Measurements from ENCODE around the gene MAN1B1. TPM values are rescaled to one million over a fixed set of nuclear protein-coding genes. Genes with fewer than 3 reads are reported as not detected.

MAN1B1 gene
- total RNA-seq, 3 donors from 2014 or later (not counting 1 experiment from before 2014, with no cell fraction given), result 75.1 to 99.4 (median 80.4) TPM

- TF ChIP-seq, protein P1, sequence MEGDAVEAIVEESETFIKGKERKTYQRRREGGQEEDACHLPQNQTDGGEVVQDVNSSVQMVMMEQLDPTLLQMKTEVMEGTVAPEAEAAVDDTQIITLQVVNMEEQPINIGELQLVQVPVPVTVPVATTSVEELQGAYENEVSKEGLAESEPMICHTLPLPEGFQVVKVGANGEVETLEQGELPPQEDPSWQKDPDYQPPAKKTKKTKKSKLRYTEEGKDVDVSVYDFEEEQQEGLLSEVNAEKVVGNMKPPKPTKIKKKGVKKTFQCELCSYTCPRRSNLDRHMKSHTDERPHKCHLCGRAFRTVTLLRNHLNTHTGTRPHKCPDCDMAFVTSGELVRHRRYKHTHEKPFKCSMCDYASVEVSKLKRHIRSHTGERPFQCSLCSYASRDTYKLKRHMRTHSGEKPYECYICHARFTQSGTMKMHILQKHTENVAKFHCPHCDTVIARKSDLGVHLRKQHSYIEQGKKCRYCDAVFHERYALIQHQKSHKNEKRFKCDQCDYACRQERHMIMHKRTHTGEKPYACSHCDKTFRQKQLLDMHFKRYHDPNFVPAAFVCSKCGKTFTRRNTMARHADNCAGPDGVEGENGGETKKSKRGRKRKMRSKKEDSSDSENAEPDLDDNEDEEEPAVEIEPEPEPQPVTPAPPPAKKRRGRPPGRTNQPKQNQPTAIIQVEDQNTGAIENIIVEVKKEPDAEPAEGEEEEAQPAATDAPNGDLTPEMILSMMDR (IDR thresholded peaks at IDR 0.05), result no peak
- Mint-ChIP-seq H3K9me3 (no peaks in the 10 kb centered on the region), H3K27me3 (ENCODE audit: low read depth in 2 of 2) (no peaks in the 10 kb centered on the region), H3K4me3 (no peak overlapping the region), H3K27ac (no peak overlapping the region), H3K4me1 (peaks cover 8 to 11% of the 10 kb centered on the region in 2 donors), H3K36me3 (no peaks in the 10 kb centered on the region)
- 94% methylated on average over 23 of the region's 23 CpGs for WGBS (ENCODE audit: insufficient coverage)
- ATAC-seq, result no peak
- peaks cover 20% of the 10 kb centered on the region for H3K4me1 ChIP-seq (ENCODE audit: control insufficient read depth, insufficient read depth, low read length)
- H3K27me3 ChIP-seq (ENCODE audit: control insufficient read depth, insufficient read depth, low read length), result no peaks in the 10 kb centered on the region
- intact Hi-C loops (cut with micrococcal nuclease), result no loop called here
- no peak overlapping the region for H3K4me3 ChIP-seq (ENCODE audit: low read length)
- no peak for DNase-seq
- no peaks in the 10 kb centered on the region for H3K9me3 ChIP-seq (ENCODE audit: control insufficient read depth, insufficient read depth, low read length)
- H3K36me3 ChIP-seq (ENCODE audit: control insufficient read depth, insufficient read depth, low read length), result no peaks in the 10 kb centered on the region
- no peak overlapping the region for H3K27ac ChIP-seq (ENCODE audit: low read length)
Observed at GRCh38 chr9:137065336-137065967, 21.3 kb upstream of the MAN1B1 start.

GRCh38 chr9:137066096-137066861, 20.5 kb upstream of the MAN1B1 start:
- Mint-ChIP-seq H3K36me3 (no peaks in the 10 kb centered on the region), H3K27ac (no peak overlapping the region), H3K4me1 (peaks cover 8 to 19% of the 10 kb centered on the region in 2 donors), H3K4me3 (no peak overlapping the region), H3K27me3 (ENCODE audit: low read depth in 2 of 2) (no peaks in the 10 kb centered on the region), H3K9me3 (no peaks in the 10 kb centered on the region)
- intact Hi-C loops (cut with micrococcal nuclease), result no loop called here
- Histone ChIP-seq H3K4me1 (ENCODE audit: control insufficient read depth, insufficient read depth, low read length) (peaks cover 28% of the 10 kb centered on the region), H3K27me3 (ENCODE audit: control insufficient read depth, insufficient read depth, low read length) (no peaks in the 10 kb centered on the region), H3K4me3 (ENCODE audit: low read length) (no peak overlapping the region), H3K36me3 (ENCODE audit: control insufficient read depth, insufficient read depth, low read length) (no peaks in the 10 kb centered on the region), H3K9me3 (ENCODE audit: control insufficient read depth, insufficient read depth, low read length) (no peaks in the 10 kb centered on the region), H3K27ac (ENCODE audit: low read length) (no peak overlapping the region)
- DNase-seq (no peak), ATAC-seq (no peak)
- TF ChIP-seq, protein P1 (IDR thresholded peaks at IDR 0.05), result no peak
- 94% methylated on average over 26 of the region's 26 CpGs for WGBS (ENCODE audit: insufficient coverage)

- peak overlapping the region; percentile 72 to 73 for H3K27ac Mint-ChIP-seq
- intact Hi-C loops (cut with micrococcal nuclease), result no loop called here
Observed at GRCh38 chr9:137067860-137068538, 18.8 kb upstream of the MAN1B1 start.

More at GRCh38 chr9:137067860-137068538, 18.8 kb upstream of the MAN1B1 start:
- H3K36me3 ChIP-seq (ENCODE audit: control insufficient read depth, insufficient read depth, low read length), result no peaks in the 10 kb centered on the region
- ATAC-seq, result peak; percentile 56 to 72 (median 63)
- H3K27me3 Mint-ChIP-seq (ENCODE audit: low read depth in 2 of 2), result no peaks in the 10 kb centered on the region
- H3K4me1 Mint-ChIP-seq, result peaks cover 8 to 21% of the 10 kb centered on the region in 2 donors
- peak overlapping the region; percentile 79 for H3K4me3 Mint-ChIP-seq
- TF ChIP-seq, protein P1 (IDR thresholded peaks at IDR 0.05), result peak; percentile 79
- 59% methylated on average over 12 of the region's 12 CpGs for WGBS (ENCODE audit: insufficient coverage)
- no peaks in the 10 kb centered on the region for H3K9me3 Mint-ChIP-seq
- no peaks in the 10 kb centered on the region for H3K9me3 ChIP-seq (ENCODE audit: control insufficient read depth, insufficient read depth, low read length)
- H3K4me1 ChIP-seq (ENCODE audit: control insufficient read depth, insufficient read depth, low read length), result peaks cover 30% of the 10 kb centered on the region
- H3K27ac ChIP-seq (ENCODE audit: low read length), result no peak overlapping the region
- DNase-seq, result peak; percentile 76 to 94
- no peak overlapping the region for H3K4me3 ChIP-seq (ENCODE audit: low read length)
- no peaks in the 10 kb centered on the region for H3K27me3 ChIP-seq (ENCODE audit: control insufficient read depth, insufficient read depth, low read length)
- no peaks in the 10 kb centered on the region for H3K36me3 Mint-ChIP-seq

Measured in natural killer cell (primary cell).